Calu3 (cell line): Measurements from ENCODE around the gene WIPF3. TPM values are rescaled to one million over a fixed set of nuclear protein-coding genes. Genes with fewer than 3 reads are reported as not detected.

Source experiments
- BruUV-seq: library from RNA; stranded (reverse); fragments of 400-500 nt; replicated peaks from 2 replicates; lab custom pipeline; 2021; lab: Mats Ljungman, UMichigan
- CTCF ChIA-PET: fragments of 300-600 bp; sonication (Branson Sonifier 250); formaldehyde crosslinking; loops from one replicate; lab custom pipeline; 2022; ENCODE audit warnings: antibody characterized with exemption; lab: Charles Lee
- DNase-seq: peaks from one replicate; pipeline ENCODE4 v3.0.0; 2022
- H3K27ac Mint-ChIP-seq: one replicate; pipeline ENCODE4 v1.8.0; 2022; ENCODE audit warnings: mixed read lengths; ENCODE audit not compliant: unreplicated experiment
- H3K27me3 Mint-ChIP-seq: one replicate; pipeline ENCODE4 v1.8.0; 2022; ENCODE audit warnings: mixed read lengths; ENCODE audit not compliant: unreplicated experiment
- H3K36me3 Mint-ChIP-seq: one replicate; pipeline ENCODE4 v1.8.0; 2022; ENCODE audit warnings: mild to moderate bottlenecking, moderate library complexity, mixed read lengths; ENCODE audit not compliant: insufficient read depth, unreplicated experiment
- H3K4me1 Mint-ChIP-seq: one replicate; pipeline ENCODE4 v1.8.0; 2022; ENCODE audit warnings: mild to moderate bottlenecking, low read depth, mixed read lengths; ENCODE audit not compliant: unreplicated experiment
- H3K4me3 Mint-ChIP-seq: one replicate; pipeline ENCODE4 v1.8.0; 2022; ENCODE audit warnings: mild to moderate bottlenecking, low read depth, moderate library complexity, mixed read lengths; ENCODE audit not compliant: unreplicated experiment
- H3K9me3 Mint-ChIP-seq: one replicate; pipeline ENCODE4 v1.8.0; 2022; ENCODE audit warnings: low read depth, mixed read lengths; ENCODE audit not compliant: unreplicated experiment
- CTCF ChIP-seq: fragments of 200-600 bp; IDR thresholded peaks from one replicate; pipeline ENCODE4 v1.8.0; 2022; ENCODE audit warnings: antibody characterized with exemption; ENCODE audit not compliant: unreplicated experiment
- intact Hi-C: fragments of 100-400 bp; cut with micrococcal nuclease; formaldehyde crosslinking; loops from one replicate; pipeline ENCODE4 v1.10.0; 2022; ENCODE audit not compliant: unreplicated experiment
- total RNA-seq: library from RNA; stranded (reverse); gene quantifications from 2 replicates; pipeline ENCODE4 v1.2.3, GENCODE V29; 2022

Gene WIPF3
- total RNA-seq, 1 experiment from 2014 or later, result 4.9 TPM

DNA sequence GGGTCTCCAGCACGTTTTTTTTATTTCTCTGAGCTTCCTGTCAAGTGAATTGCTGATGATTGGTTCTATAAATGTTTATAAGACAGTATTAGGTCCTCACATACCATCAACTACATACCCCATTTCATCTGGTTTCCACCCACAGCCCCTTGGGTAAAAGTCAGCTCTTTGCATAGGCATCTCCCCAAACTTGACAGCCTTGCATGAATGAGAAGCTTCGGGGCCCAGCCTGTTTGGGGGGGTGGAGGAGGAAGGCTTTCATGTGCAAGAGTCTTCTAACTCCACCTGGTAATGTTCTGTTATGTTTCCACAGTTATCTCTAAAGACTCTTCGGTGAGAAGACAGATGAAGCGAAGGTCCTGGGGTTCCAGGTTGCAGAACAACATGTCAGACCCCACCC is 107.9 kb downstream of the WIPF3 start:
- no peaks in the 10 kb centered on the region for H3K4me1 Mint-ChIP-seq
- no peaks in the 10 kb centered on the region for H3K9me3 Mint-ChIP-seq
- BruUV-seq, result no TSS peak
- CTCF ChIA-PET, result no interaction called here
- no peak for DNase-seq
- H3K36me3 Mint-ChIP-seq, result no peaks in the 10 kb centered on the region
- H3K27ac Mint-ChIP-seq, result no peak overlapping the region
- intact Hi-C loops, result no loop called here
- no peak for TF ChIP-seq CTCF
- H3K27me3 Mint-ChIP-seq, result no peaks in the 10 kb centered on the region
- no peak overlapping the region for H3K4me3 Mint-ChIP-seq

DNA sequence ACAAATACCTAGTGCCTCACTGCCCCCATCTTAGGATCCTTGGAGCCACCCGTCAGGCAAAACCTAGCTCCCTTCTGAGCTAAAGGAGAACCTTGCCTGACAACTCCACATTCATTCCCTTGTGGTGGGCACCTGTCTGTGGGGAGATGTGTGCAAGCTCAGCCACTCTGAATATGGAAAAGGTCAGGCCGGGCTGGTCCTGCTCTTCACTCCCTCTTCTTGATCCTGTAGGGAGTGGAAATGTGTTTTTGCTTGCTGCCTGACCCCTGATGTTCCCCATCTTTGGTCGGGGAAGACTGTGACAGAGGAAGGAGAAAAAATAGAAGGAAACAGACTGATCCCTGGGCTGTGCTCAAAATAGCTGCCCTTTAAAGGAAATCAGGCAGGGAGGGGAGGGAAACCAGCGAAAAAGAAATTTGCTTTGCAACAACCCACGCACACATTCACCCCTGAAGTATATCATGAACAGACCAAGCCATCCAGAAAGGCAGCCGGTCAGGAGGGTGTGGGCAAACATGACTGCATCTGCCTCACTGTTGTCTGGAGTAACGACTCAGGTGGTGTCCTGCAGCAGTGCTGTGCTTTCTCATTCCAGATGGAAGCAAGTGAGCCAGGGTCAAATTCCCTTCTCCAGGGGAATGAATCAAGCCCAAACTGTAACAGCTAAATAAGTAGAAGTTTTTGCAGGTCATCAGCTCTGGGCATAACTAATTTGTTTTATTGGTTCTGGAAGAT is 109.3 kb downstream of the WIPF3 start:
- Mint-ChIP-seq H3K27ac (no peak overlapping the region), H3K27me3 (no peaks in the 10 kb centered on the region)
- CTCF ChIA-PET, result interaction anchor here (0.9 kb wide), 1 partner anchor 151 kb away, joined by 3 read pairs; no protein-coding TSS in a partner anchor

DNA sequence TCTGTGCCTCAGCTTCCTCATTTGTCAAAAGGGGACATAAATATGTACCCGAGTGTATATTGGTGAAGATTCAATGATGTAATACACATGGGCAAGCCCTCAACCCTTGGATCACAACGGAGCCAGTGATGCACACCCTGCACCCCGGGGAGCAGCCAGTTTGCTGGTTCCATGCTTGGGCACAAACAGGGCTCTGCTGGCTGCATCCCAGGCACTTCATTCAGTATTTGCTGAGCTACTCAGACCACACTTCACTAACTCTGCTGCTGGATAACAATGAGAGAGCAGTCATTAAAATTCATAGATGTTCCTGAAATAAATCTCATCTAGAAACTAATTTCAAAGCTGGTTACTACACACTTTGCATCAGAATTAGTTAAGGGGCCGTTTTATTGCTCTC is 111.3 kb downstream of the WIPF3 start:
- no peaks in the 10 kb centered on the region for H3K27me3 Mint-ChIP-seq
- H3K9me3 Mint-ChIP-seq, result no peaks in the 10 kb centered on the region
- no peaks in the 10 kb centered on the region for H3K4me1 Mint-ChIP-seq
- no peak for TF ChIP-seq CTCF
- no peak overlapping the region for H3K27ac Mint-ChIP-seq
- no peak for DNase-seq
- intact Hi-C loops, result no loop called here
- CTCF ChIA-PET, result no interaction called here
- H3K4me3 Mint-ChIP-seq, result no peak overlapping the region
- H3K36me3 Mint-ChIP-seq, result no peaks in the 10 kb centered on the region
- no TSS peak for BruUV-seq

More for the DNA sequence above, 109.3 kb downstream of the WIPF3 start:
- intact Hi-C loops, result no loop called here
- Mint-ChIP-seq H3K4me3 (no peak overlapping the region), H3K36me3 (no peaks in the 10 kb centered on the region), H3K9me3 (no peaks in the 10 kb centered on the region), H3K4me1 (no peaks in the 10 kb centered on the region)
- TF ChIP-seq CTCF, result no peak
- DNase-seq, result no peak
- no TSS peak for BruUV-seq

DNA sequence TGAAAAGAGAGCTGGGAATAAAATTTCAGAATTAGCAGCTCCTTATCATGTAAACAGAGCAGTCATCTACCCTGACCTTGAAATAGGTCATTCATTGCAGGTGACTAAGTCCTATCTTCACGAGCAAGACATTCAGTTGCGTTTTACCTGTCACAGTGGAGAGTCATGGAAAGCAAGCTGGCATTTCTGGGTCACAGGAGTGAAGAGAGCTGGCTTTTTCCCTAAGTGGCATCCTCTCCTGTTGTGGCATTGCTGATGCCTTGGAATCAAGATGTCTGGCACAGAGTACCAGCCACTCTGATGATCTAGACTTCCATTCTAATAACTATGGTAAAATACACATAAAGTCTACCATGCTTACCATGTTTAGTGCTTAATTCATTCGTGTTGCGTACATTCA is 112.5 kb downstream of the WIPF3 start:
- no peaks in the 10 kb centered on the region for H3K9me3 Mint-ChIP-seq
- no TSS peak for BruUV-seq

More for the DNA sequence above, 112.5 kb downstream of the WIPF3 start:
- Mint-ChIP-seq H3K4me3 (no peak overlapping the region), H3K27ac (no peak overlapping the region), H3K36me3 (no peaks in the 10 kb centered on the region), H3K4me1 (no peaks in the 10 kb centered on the region), H3K27me3 (no peaks in the 10 kb centered on the region)
- intact Hi-C loops, result no loop called here
- no peak for TF ChIP-seq CTCF
- no peak for DNase-seq
- CTCF ChIA-PET, result no interaction called here
